Liver (tissue), 9 donors: ENCODE measurements around the gene ATAT1. TPM values are rescaled to one million over a fixed set of nuclear protein-coding genes. Genes with fewer than 3 reads are reported as not detected.

Experiments used
- DNase-seq: peaks from one replicate; pipeline ENCODE4 v3.0.0-alpha.2; 2017; ENCODE audit warnings: low spot score
- H3K27ac ChIP-seq, 2 donors: one replicate each; pipeline ENCODE4 v1.7.0; 2013; ENCODE audit warnings: inconsistent platforms in 2 of 2, low read length in 2 of 2, control low read depth in 1 of 2, low read depth in 1 of 2, mild to moderate bottlenecking in 1 of 2
- H3K27me3 ChIP-seq, 4 donors: one replicate each; pipeline versions ENCODE4 v1.6.1 to v1.7.0; 2013; ENCODE audit warnings: low read length in 3 of 4, inconsistent platforms in 1 of 4, mild to moderate bottlenecking in 1 of 4, moderate library complexity in 1 of 4; ENCODE audit not compliant: control insufficient read depth in 4 of 4, insufficient read depth in 4 of 4
- H3K36me3 ChIP-seq, 4 donors: one replicate each; pipeline versions ENCODE4 v1.6.1 to v1.7.0; 2013; ENCODE audit warnings: low read length in 3 of 4, mild to moderate bottlenecking in 3 of 4, low read depth in 1 of 4, moderate library complexity in 1 of 4; ENCODE audit not compliant: control insufficient read depth in 4 of 4, insufficient read depth in 3 of 4
- H3K4me1 ChIP-seq, 4 donors: one replicate each; pipeline versions ENCODE4 v1.6.1 to v1.7.0; 2013; ENCODE audit warnings: low read length in 3 of 4, mild to moderate bottlenecking in 3 of 4, moderate library complexity in 1 of 4; ENCODE audit not compliant: control insufficient read depth in 4 of 4, insufficient read depth in 4 of 4
- H3K4me3 ChIP-seq, 3 donors: one replicate each; pipeline versions ENCODE4 v1.6.1 to v1.7.0; 2013; ENCODE audit warnings: low read length in 3 of 3, control low read depth in 1 of 3, low read depth in 1 of 3, mild to moderate bottlenecking in 1 of 3
- H3K9ac ChIP-seq, 2 donors: one replicate each; pipeline ENCODE4 v1.7.0; 2013; ENCODE audit warnings: low read length in 2 of 2, mild to moderate bottlenecking in 2 of 2, moderate library complexity in 2 of 2, control low read depth in 1 of 2, low read depth in 1 of 2
- H3K9me3 ChIP-seq, 4 donors: one replicate each; pipeline versions ENCODE4 v1.6.1 to v1.7.0; 2013; ENCODE audit warnings: low read length in 3 of 4; ENCODE audit not compliant: control insufficient read depth in 4 of 4
- EGR1 ChIP-seq, 2 donors: IDR thresholded peaks; 2 replicates each; pipeline ENCODE4 v1.6.1; 2016 to 2018; ENCODE audit warnings: antibody characterized with exemption in 2 of 2, low read depth in 2 of 2
- FOXA1 ChIP-seq: IDR thresholded peaks from 2 replicates; pipeline ENCODE4 v1.6.1; 2016; ENCODE audit warnings: antibody characterized with exemption
- HNF4A ChIP-seq, 2 donors: conservative IDR thresholded peaks; 2 replicates each; pipeline ENCODE4 v1.6.1; 2016; ENCODE audit warnings: antibody characterized with exemption in 2 of 2, mild to moderate bottlenecking in 2 of 2
- MAX ChIP-seq: IDR thresholded peaks from 2 replicates; pipeline ENCODE4 v1.6.1; 2016; ENCODE audit warnings: antibody characterized with exemption
- NR2F2 ChIP-seq: IDR thresholded peaks from 2 replicates; pipeline ENCODE4 v1.6.1; 2016; ENCODE audit warnings: antibody characterized with exemption
- RAD21 ChIP-seq, 2 donors: IDR thresholded peaks; 2 replicates each; pipeline ENCODE4 v1.6.1; 2016; ENCODE audit warnings: antibody characterized with exemption in 2 of 2, mild to moderate bottlenecking in 2 of 2
- RXRA ChIP-seq, 2 donors: IDR thresholded peaks; 2 replicates each; pipeline ENCODE4 v1.6.1; 2017 to 2018; ENCODE audit warnings: antibody characterized with exemption in 2 of 2, mild to moderate bottlenecking in 1 of 2
- SP1 ChIP-seq: IDR thresholded peaks from 2 replicates; pipeline ENCODE4 v1.6.1; 2018; ENCODE audit warnings: antibody characterized with exemption, mild to moderate bottlenecking
- TAF1 ChIP-seq: conservative IDR thresholded peaks from 2 replicates; pipeline ENCODE4 v1.6.1; 2016; ENCODE audit warnings: antibody characterized with exemption, mild to moderate bottlenecking
- YY1 ChIP-seq: IDR thresholded peaks from 2 replicates; pipeline ENCODE4 v1.6.1; 2016; ENCODE audit warnings: antibody characterized with exemption, mild to moderate bottlenecking
- ZBTB33 ChIP-seq: IDR thresholded peaks from 2 replicates; pipeline ENCODE4 v1.6.1; 2016; ENCODE audit warnings: antibody characterized with exemption
- WGBS: extraction: QIAGEN DNeasy Blood & Tissue Kit; methylation state at CpG from one replicate; pipeline ENCODE4 v1.1.7; 2013; 5-methylcytosine and 5-hydroxymethylcytosine counted together
- polyA plus RNA-seq, 2 donors: library from polyadenylated mRNA; stranded (reverse) in 1 of 2; unstranded in 1 of 2; fragments of 200-250 nt in 1 of 2; fragments of >200 nt in 1 of 2; fragmentation: Nextera tagmentation in 1 of 2; extraction: Ambion mirVana in 1 of 2; gene quantifications; one replicate each; pipeline versions ENCODE4 v1.2.1 to v1.2.3, GENCODE V29; 2013 to 2015
- total RNA-seq, 2 donors: library from RNA; depleted of rRNA; stranded (reverse); fragments of >200 nt; gene quantifications; one replicate each; pipeline ENCODE4 v1.2.3, GENCODE V29; 2014
- donor health status: healthy.
- donor health status: healthy.
- donor health status: healthy.
- donor health status: healthy.
- donor health status: healthy.

ATAT1 gene
- total and polyA plus RNA-seq, 4 donors = 2.1 to 5.4 (median 3.0) TPM

GRCh38 chr6:30686009-30686907, 59.6 kb downstream of the ATAT1 start, which contains the start of gene PPP1R18:
Gene PPP1R18 (minus strand): TSS chr6:30686645. CDS start chr6:30686018, 627 bp downstream.
- Histone ChIP-seq H3K27me3 (no peaks in the 10 kb centered on the region), H3K9me3 (no peaks in the 10 kb centered on the region), H3K9ac (peak within 1 kb of the TSS; percentile 75 to 81), H3K27ac (peak within 1 kb of the TSS; percentile 97 to 99), H3K4me1 (peaks cover 19 to 74% (median 57%) of the 10 kb centered on the region in 4 donors), H3K36me3 (no peaks in the 10 kb centered on the region), H3K4me3 (peak within 1 kb of the TSS; percentile 60 to 94 (median 77))
- 4% methylated on average over 41 of the region's 41 CpGs for WGBS
- peak in 1 of 2 donors; percentile 11 for TF ChIP-seq HNF4A (conservative IDR thresholded peaks at IDR 0.05)
- peak in 1 of 2 donors; percentile 15 for TF ChIP-seq EGR1 (IDR thresholded peaks at IDR 0.05; ENCODE audit: low read depth in 2 of 2)
- no peak for TF ChIP-seq MAX
- peak; percentile 66 for DNase-seq

- H3K36me3 ChIP-seq = no peaks in the 10 kb centered on the region
- no peaks in the 10 kb centered on the region for H3K9me3 ChIP-seq
- peak overlapping the region; percentile 60 to 77 (median 60) for H3K4me3 ChIP-seq
- H3K27me3 ChIP-seq = no peaks in the 10 kb centered on the region
- peak; percentile 69 for DNase-seq
- WGBS = under 1% methylated on average over 52 of the region's 52 CpGs
- peak overlapping the region; percentile 30 to 77 for H3K9ac ChIP-seq
- H3K4me1 ChIP-seq = peaks cover 21 to 74% (median 60%) of the 10 kb centered on the region in 4 donors
- TF ChIP-seq ZBTB33 = no peak
- no peak for TF ChIP-seq FOXA1
- peak; percentile 9 for TF ChIP-seq YY1
- TF ChIP-seq EGR1 (IDR thresholded peaks at IDR 0.05; ENCODE audit: low read depth in 2 of 2) = peak; percentile 41 to 42
- no peak for TF ChIP-seq TAF1
- peak; percentile 29 for TF ChIP-seq NR2F2
- TF ChIP-seq SP1 = peak; percentile 46
- no peak for TF ChIP-seq MAX
- peak in 1 of 2 donors; percentile 42 for TF ChIP-seq RXRA (IDR thresholded peaks at IDR 0.05)
- TF ChIP-seq RAD21 (IDR thresholded peaks at IDR 0.05) = no peak
- H3K27ac ChIP-seq = peak overlapping the region; percentile 97 to 99
Observed at GRCh38 chr6:30686908-30687658, 60.4 kb downstream of the ATAT1 start.
